ENCODE data around the gene KHDC4. TPM values are rescaled to one million over a fixed set of nuclear protein-coding genes. Genes with fewer than 3 reads are reported as not detected.
A peak's percentile ranks its signal among the peaks of the same experiment; 100 is the strongest.

Gene KHDC4
- total and polyA plus RNA-seq, 2 of the 13 experiments (the other 11 are each of a cell fraction or from before 2014, with no cell fraction given) = 33.5 to 92.0 TPM

GRCh38 chr1:155983191-155984024 is 49.2 kb upstream of the KHDC4 start (continued):
- no peak for TF ChIP-seq ZBTB1 (CRISPR knock-in tag; IDR thresholded peaks at IDR 0.05; ENCODE audit: borderline replicate concordance)
- TF ChIP-seq, protein P1, sequence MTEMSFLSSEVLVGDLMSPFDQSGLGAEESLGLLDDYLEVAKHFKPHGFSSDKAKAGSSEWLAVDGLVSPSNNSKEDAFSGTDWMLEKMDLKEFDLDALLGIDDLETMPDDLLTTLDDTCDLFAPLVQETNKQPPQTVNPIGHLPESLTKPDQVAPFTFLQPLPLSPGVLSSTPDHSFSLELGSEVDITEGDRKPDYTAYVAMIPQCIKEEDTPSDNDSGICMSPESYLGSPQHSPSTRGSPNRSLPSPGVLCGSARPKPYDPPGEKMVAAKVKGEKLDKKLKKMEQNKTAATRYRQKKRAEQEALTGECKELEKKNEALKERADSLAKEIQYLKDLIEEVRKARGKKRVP (CRISPR knock-in tag; IDR thresholded peaks at IDR 0.05) = peak in 1 of 2 experiments; percentile 99; a peak in 2 of 4 replicates
- TF ChIP-seq, protein P2, sequence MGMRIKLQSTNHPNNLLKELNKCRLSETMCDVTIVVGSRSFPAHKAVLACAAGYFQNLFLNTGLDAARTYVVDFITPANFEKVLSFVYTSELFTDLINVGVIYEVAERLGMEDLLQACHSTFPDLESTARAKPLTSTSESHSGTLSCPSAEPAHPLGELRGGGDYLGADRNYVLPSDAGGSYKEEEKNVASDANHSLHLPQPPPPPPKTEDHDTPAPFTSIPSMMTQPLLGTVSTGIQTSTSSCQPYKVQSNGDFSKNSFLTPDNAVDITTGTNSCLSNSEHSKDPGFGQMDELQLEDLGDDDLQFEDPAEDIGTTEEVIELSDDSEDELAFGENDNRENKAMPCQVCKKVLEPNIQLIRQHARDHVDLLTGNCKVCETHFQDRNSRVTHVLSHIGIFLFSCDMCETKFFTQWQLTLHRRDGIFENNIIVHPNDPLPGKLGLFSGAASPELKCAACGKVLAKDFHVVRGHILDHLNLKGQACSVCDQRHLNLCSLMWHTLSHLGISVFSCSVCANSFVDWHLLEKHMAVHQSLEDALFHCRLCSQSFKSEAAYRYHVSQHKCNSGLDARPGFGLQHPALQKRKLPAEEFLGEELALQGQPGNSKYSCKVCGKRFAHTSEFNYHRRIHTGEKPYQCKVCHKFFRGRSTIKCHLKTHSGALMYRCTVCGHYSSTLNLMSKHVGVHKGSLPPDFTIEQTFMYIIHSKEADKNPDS (CRISPR knock-in tag; IDR thresholded peaks at IDR 0.05) = no peak
- TF ChIP-seq RAD51 (IDR thresholded peaks at IDR 0.05; ENCODE audit: borderline replicate concordance) = no peak
- TF ChIP-seq ZMAT3 (CRISPR knock-in tag; conservative IDR thresholded peaks at IDR 0.05) = no peak
- TF ChIP-seq ZNF770 (CRISPR knock-in tag; IDR thresholded peaks at IDR 0.05) = peak; percentile 97
- TF ChIP-seq ASH2L (IDR thresholded peaks at IDR 0.05; ENCODE audit: insufficient read length, low read depth, low read length) = no peak
- TF ChIP-seq TBL1XR1 (IDR thresholded peaks at IDR 0.05; ENCODE audit: borderline replicate concordance, low read length, partially characterized antibody) = no peak
- peak; percentile 41; the same call in 1 of the 2 replicates for TF ChIP-seq HNF4A (CRISPR knock-in tag; IDR thresholded peaks at IDR 0.05)
- TF ChIP-seq HCFC1 (IDR thresholded peaks at IDR 0.05; ENCODE audit: low read depth, low read length) = no peak
- TF ChIP-seq SIX1 (CRISPR knock-in tag; IDR thresholded peaks at IDR 0.05; ENCODE audit: borderline replicate concordance) = no peak
- TF ChIP-seq, protein P3, sequence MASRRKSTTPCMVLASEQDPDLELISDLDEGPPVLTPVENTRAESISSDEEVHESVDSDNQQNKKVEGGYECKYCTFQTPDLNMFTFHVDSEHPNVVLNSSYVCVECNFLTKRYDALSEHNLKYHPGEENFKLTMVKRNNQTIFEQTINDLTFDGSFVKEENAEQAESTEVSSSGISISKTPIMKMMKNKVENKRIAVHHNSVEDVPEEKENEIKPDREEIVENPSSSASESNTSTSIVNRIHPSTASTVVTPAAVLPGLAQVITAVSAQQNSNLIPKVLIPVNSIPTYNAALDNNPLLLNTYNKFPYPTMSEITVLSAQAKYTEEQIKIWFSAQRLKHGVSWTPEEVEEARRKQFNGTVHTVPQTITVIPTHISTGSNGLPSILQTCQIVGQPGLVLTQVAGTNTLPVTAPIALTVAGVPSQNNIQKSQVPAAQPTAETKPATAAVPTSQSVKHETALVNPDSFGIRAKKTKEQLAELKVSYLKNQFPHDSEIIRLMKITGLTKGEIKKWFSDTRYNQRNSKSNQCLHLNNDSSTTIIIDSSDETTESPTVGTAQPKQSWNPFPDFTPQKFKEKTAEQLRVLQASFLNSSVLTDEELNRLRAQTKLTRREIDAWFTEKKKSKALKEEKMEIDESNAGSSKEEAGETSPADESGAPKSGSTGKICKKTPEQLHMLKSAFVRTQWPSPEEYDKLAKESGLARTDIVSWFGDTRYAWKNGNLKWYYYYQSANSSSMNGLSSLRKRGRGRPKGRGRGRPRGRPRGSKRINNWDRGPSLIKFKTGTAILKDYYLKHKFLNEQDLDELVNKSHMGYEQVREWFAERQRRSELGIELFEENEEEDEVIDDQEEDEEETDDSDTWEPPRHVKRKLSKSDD (CRISPR knock-in tag; IDR thresholded peaks at IDR 0.05; ENCODE audit: low read depth) = no peak
- TF ChIP-seq, protein P4, sequence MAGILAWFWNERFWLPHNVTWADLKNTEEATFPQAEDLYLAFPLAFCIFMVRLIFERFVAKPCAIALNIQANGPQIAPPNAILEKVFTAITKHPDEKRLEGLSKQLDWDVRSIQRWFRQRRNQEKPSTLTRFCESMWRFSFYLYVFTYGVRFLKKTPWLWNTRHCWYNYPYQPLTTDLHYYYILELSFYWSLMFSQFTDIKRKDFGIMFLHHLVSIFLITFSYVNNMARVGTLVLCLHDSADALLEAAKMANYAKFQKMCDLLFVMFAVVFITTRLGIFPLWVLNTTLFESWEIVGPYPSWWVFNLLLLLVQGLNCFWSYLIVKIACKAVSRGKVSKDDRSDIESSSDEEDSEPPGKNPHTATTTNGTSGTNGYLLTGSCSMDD (CRISPR knock-in tag; IDR thresholded peaks at IDR 0.05) = no peak
- TF ChIP-seq SIN3B (IDR thresholded peaks at IDR 0.05; ENCODE audit: low read length) = no peak
- TF ChIP-seq ZNF12 (CRISPR knock-in tag; IDR thresholded peaks at IDR 0.05) = no peak
- TF ChIP-seq ZNF350 (CRISPR knock-in tag; IDR thresholded peaks at IDR 0.05; ENCODE audit: borderline replicate concordance, low read depth) = peak; percentile 43; the same call in 1 of the 2 replicates
- no peak for TF ChIP-seq ZNF674 (CRISPR knock-in tag; IDR thresholded peaks at IDR 0.05; ENCODE audit: low read depth)
- TF ChIP-seq GABPB1 (CRISPR knock-in tag; IDR thresholded peaks at IDR 0.05) = peak; percentile 63
